Neural progenitor cell (in vitro differentiated cells): ENCODE results near the gene OR5V1. TPM values are rescaled to one million over a fixed set of nuclear protein-coding genes. Genes with fewer than 3 reads are reported as not detected.

ENCODE experiments used
- DNase-seq: peaks from one replicate; pipeline ENCODE4 v3.0.0-alpha.2; 2016; ENCODE audit warnings: low spot score
- H2AFZ ChIP-seq: fragments of 200-600 bp; sonication (generic); replicated peaks from 2 replicates; pipeline ENCODE4 v1.6.1; 2016; ENCODE audit warnings: antibody characterized with exemption
- H3F3A ChIP-seq: fragments of 200-600 bp; sonication (generic); 2 replicates; pipeline ENCODE4 v1.6.1; 2016; ENCODE audit warnings: antibody characterized with exemption, low read depth
- H3K27ac ChIP-seq: fragments of 200-600 bp; sonication (generic); 2 replicates; pipeline ENCODE4 v1.5.1; 2016; ENCODE audit warnings: mild to moderate bottlenecking
- H3K27me3 ChIP-seq: fragments of 200-600 bp; sonication (generic); 2 replicates; pipeline ENCODE4 v1.6.1; 2016; ENCODE audit warnings: mild to moderate bottlenecking, moderate library complexity
- H3K36me3 ChIP-seq: fragments of 200-600 bp; sonication (generic); 2 replicates; pipeline ENCODE4 v1.5.1; 2016
- H3K4me1 ChIP-seq: fragments of 200-600 bp; sonication (generic); 2 replicates; pipeline ENCODE4 v1.6.1; 2016; ENCODE audit warnings: mixed run types
- H3K4me2 ChIP-seq: fragments of 200-600 bp; sonication (generic); 2 replicates; pipeline ENCODE4 v1.6.1; 2016
- H3K4me3 ChIP-seq: fragments of 200-600 bp; sonication (generic); 2 replicates; pipeline ENCODE4 v1.5.1; 2016
- H3K79me2 ChIP-seq: fragments of 200-600 bp; sonication (generic); 2 replicates; pipeline ENCODE4 v1.6.1; 2016; ENCODE audit warnings: low read depth
- H3K9ac ChIP-seq: fragments of 200-600 bp; sonication (generic); 2 replicates; pipeline ENCODE4 v1.6.1; 2016
- H3K9me3 ChIP-seq: fragments of 200-600 bp; sonication (generic); 2 replicates; pipeline ENCODE4 v1.5.1; 2016; ENCODE audit warnings: low read depth
- H4K20me1 ChIP-seq: fragments of 200-600 bp; sonication (generic); 2 replicates; pipeline ENCODE4 v1.6.1; 2016; ENCODE audit warnings: low read depth
- H3K27ac Mint-ChIP-seq: 3 replicates; pipeline ENCODE4 v1.8.0; 2021; ENCODE audit warnings: mixed read lengths
- H3K27me3 Mint-ChIP-seq: 2 replicates; pipeline ENCODE4 v1.8.0; 2022; ENCODE audit warnings: low read depth, mild to moderate bottlenecking, inconsistent platforms, moderate library complexity, mixed read lengths; ENCODE audit not compliant: insufficient read depth
- H3K36me3 Mint-ChIP-seq: 3 replicates; pipeline ENCODE4 v1.8.0; 2021; ENCODE audit warnings: mixed read lengths
- H3K4me1 Mint-ChIP-seq: 3 replicates; pipeline ENCODE4 v1.8.0; 2021; ENCODE audit warnings: mixed read lengths
- H3K4me3 Mint-ChIP-seq: 3 replicates; pipeline ENCODE4 v1.8.0; 2021; ENCODE audit warnings: mild to moderate bottlenecking, moderate library complexity, mixed read lengths
- H3K9me3 Mint-ChIP-seq: 3 replicates; pipeline ENCODE4 v1.8.0; 2020; ENCODE audit warnings: mixed read lengths
- EZH2 ChIP-seq: fragments of 200-600 bp; sonication (generic); IDR thresholded peaks from 2 replicates; pipeline ENCODE4 v1.6.1; 2017; ENCODE audit warnings: antibody characterized with exemption, mild to moderate bottlenecking, moderate library complexity
- EZH2phosphoT487 ChIP-seq: fragments of 200-600 bp; sonication (generic); IDR thresholded peaks from 2 replicates; pipeline ENCODE4 v1.6.1; 2017; ENCODE audit warnings: antibody characterized with exemption
- total RNA-seq: library from RNA; depleted of rRNA; stranded (reverse); fragments of >200 nt; gene quantifications from 2 replicates; pipeline ENCODE4 v1.2.3, GENCODE V29; 2015; ENCODE audit warnings: low replicate concordance
- TF ChIP-seq, protein P1 (sequence below): fragments of 200-600 bp; sonication (generic); IDR thresholded peaks from 2 replicates; pipeline ENCODE4 v1.5.1; 2017; ENCODE audit warnings: antibody characterized with exemption, mild to moderate bottlenecking

The OR5V1 gene
- not detected in 2 replicates for total RNA-seq

DNA sequence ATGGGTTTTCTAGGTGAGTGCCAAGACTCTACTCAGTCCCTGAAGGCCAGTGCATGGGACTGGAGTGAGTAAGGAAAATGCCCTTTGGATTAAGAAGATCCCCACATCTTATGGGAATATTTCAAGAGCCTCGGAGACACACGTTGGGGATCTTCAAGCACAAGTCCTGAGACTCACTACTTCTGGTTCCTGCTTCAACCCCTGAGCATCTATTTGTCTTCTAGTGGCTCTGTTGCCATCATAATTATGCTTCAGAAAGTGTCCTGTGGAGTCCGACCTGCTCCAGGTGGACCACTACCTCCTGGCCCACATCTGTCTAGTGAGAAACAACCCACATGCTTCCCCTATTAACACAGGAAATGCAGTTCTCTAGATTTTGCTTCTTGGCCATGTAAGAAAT lies at the start of gene OR5V1:
TSS of gene OR5V1 (minus strand) at position 101 of the 400 bp plus-strand sequence. CDS start 12,670 bp downstream, outside the sequence.
- Mint-ChIP-seq H3K36me3 (no peaks in the 10 kb centered on the region), H3K9me3 (no peaks in the 10 kb centered on the region), H3K27me3 (no peaks in the 10 kb centered on the region), H3K4me3 (no peak within 1 kb of the TSS), H3K27ac (no peak within 1 kb of the TSS), H3K4me1 (no peaks in the 10 kb centered on the region)
- H2AFZ ChIP-seq, result peak within 1 kb of the TSS; percentile 34
- H3F3A ChIP-seq, result no peaks in the 10 kb centered on the region
- H3K36me3 ChIP-seq, result no peaks in the 10 kb centered on the region
- H3K27me3 ChIP-seq, result no peaks in the 10 kb centered on the region
- H3K79me2 ChIP-seq, result no peaks in the 10 kb centered on the region
- no peak within 1 kb of the TSS for H3K4me3 ChIP-seq
- H3K4me2 ChIP-seq, result no peak within 1 kb of the TSS
- H3K27ac ChIP-seq, result no peak within 1 kb of the TSS
- H3K9ac ChIP-seq, result no peak within 1 kb of the TSS
- no peaks in the 10 kb centered on the region for H4K20me1 ChIP-seq
- DNase-seq, result no peak
- H3K4me1 ChIP-seq, result no peaks in the 10 kb centered on the region
- no peak for TF ChIP-seq EZH2
- H3K9me3 ChIP-seq, result no peaks in the 10 kb centered on the region

DNA sequence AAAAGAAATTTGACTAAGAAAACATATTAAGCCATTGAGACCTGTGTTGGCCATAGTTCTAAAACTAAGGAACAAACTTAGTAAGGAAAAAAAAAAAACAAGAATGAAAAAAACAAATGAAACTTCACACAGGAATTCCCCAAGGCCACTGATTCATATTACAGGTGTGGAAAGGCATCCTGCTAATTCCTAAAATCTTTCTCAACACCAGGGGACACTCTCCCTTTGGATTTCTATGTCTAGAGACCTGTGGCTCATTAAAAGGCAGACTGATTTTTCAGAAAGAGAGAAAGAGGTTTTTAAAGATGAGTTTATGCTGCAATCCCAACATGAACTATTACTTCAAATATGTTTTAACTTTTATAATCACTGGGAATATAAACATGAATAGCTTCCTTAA lies 45.9 kb upstream of the OR5V1 start, which contains the start of gene OR12D1:
TSS of gene OR12D1 (plus strand) at position 341 of the 400 bp plus-strand sequence.
- Mint-ChIP-seq H3K4me3 (no peak within 1 kb of the TSS), H3K27ac (no peak within 1 kb of the TSS), H3K27me3 (no peaks in the 10 kb centered on the region), H3K9me3 (peaks cover 10% of the 10 kb centered on the region), H3K4me1 (no peaks in the 10 kb centered on the region), H3K36me3 (no peaks in the 10 kb centered on the region)
- no peaks in the 10 kb centered on the region for H3K36me3 ChIP-seq
- no peak within 1 kb of the TSS for H3K4me3 ChIP-seq
- H3K9ac ChIP-seq, result no peak within 1 kb of the TSS
- no peaks in the 10 kb centered on the region for H3K9me3 ChIP-seq
- H4K20me1 ChIP-seq, result no peaks in the 10 kb centered on the region
- H3K4me1 ChIP-seq, result no peaks in the 10 kb centered on the region
- no peaks in the 10 kb centered on the region for H3K27me3 ChIP-seq
- no peak for TF ChIP-seq EZH2phosphoT487
- TF ChIP-seq, protein P1, sequence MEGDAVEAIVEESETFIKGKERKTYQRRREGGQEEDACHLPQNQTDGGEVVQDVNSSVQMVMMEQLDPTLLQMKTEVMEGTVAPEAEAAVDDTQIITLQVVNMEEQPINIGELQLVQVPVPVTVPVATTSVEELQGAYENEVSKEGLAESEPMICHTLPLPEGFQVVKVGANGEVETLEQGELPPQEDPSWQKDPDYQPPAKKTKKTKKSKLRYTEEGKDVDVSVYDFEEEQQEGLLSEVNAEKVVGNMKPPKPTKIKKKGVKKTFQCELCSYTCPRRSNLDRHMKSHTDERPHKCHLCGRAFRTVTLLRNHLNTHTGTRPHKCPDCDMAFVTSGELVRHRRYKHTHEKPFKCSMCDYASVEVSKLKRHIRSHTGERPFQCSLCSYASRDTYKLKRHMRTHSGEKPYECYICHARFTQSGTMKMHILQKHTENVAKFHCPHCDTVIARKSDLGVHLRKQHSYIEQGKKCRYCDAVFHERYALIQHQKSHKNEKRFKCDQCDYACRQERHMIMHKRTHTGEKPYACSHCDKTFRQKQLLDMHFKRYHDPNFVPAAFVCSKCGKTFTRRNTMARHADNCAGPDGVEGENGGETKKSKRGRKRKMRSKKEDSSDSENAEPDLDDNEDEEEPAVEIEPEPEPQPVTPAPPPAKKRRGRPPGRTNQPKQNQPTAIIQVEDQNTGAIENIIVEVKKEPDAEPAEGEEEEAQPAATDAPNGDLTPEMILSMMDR, result peak; percentile 43
- no peak within 1 kb of the TSS for H2AFZ ChIP-seq
- DNase-seq, result peak; percentile 9
- H3K79me2 ChIP-seq, result no peaks in the 10 kb centered on the region
- no peak within 1 kb of the TSS for H3K4me2 ChIP-seq
- H3K27ac ChIP-seq, result no peak within 1 kb of the TSS
- H3F3A ChIP-seq, result no peaks in the 10 kb centered on the region

DNA sequence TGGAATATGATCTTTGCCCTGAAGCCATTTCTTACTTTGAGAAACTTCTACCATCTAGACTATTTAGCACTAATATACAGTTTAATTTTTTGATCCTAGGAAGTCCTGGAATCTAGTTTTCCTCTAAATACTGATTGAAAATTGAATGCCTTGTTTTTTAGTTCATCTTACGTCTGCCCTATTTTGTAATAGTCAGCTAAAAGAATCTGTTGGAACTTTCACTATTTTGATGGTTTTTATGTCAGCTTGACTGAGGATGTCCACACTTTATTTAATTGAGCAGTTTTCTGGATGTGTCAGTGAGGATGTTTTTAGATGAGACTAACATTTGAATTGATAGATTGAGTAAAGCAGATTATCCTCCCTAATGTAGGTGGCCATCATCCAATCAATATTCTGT lies 35.1 kb upstream of the OR5V1 start:
- H3K4me3 Mint-ChIP-seq, result no peak overlapping the region
- no peaks in the 10 kb centered on the region for H3K79me2 ChIP-seq
- no peak for DNase-seq

DNA sequence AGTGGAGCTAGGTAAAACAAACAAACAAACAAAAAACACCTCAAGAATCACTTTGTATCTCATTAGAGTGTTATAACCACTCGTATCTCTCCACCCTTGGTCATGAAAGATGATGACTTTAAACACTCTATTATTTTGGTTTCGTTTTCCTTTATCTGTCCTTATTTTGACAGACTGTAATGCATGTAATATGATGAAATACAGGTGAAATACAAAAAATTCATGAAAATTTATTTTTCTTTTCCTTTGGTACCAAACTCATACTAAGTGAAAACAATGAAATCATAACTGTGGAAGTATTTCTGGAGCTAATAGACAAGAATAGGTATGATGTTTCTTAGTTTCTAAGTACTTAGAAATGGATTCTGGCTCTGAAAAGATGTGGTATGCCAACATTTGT lies 30.9 kb upstream of the OR5V1 start:
- no peaks in the 10 kb centered on the region for H3K4me1 Mint-ChIP-seq
- no peak overlapping the region for H3K4me3 Mint-ChIP-seq
- H3K9ac ChIP-seq, result no peak overlapping the region
- H3K36me3 Mint-ChIP-seq, result no peaks in the 10 kb centered on the region
- no peaks in the 10 kb centered on the region for H3F3A ChIP-seq
- no peak overlapping the region for H3K27ac ChIP-seq
- H4K20me1 ChIP-seq, result no peaks in the 10 kb centered on the region
- H3K27me3 Mint-ChIP-seq, result no peaks in the 10 kb centered on the region
- no peaks in the 10 kb centered on the region for H3K36me3 ChIP-seq
- H3K4me1 ChIP-seq, result no peaks in the 10 kb centered on the region
- no peaks in the 10 kb centered on the region for H3K9me3 Mint-ChIP-seq
- H3K27me3 ChIP-seq, result no peaks in the 10 kb centered on the region
- no peaks in the 10 kb centered on the region for H3K9me3 ChIP-seq
- no peak overlapping the region for H2AFZ ChIP-seq
- no peak for TF ChIP-seq EZH2phosphoT487
- TF ChIP-seq, protein P1, result no peak
- TF ChIP-seq EZH2, result no peak
- DNase-seq, result no peak
- no peak overlapping the region for H3K4me3 ChIP-seq
- H3K79me2 ChIP-seq, result no peaks in the 10 kb centered on the region
- no peak overlapping the region for H3K27ac Mint-ChIP-seq
- H3K4me2 ChIP-seq, result no peak overlapping the region

More for the DNA sequence above, 35.1 kb upstream of the OR5V1 start:
- Histone ChIP-seq H3F3A (no peaks in the 10 kb centered on the region), H3K36me3 (no peaks in the 10 kb centered on the region), H3K4me1 (no peaks in the 10 kb centered on the region), H3K4me2 (no peak overlapping the region), H4K20me1 (no peaks in the 10 kb centered on the region), H3K9ac (no peak overlapping the region), H2AFZ (no peak overlapping the region), H3K27ac (no peak overlapping the region), H3K4me3 (no peak overlapping the region), H3K9me3 (no peaks in the 10 kb centered on the region), H3K27me3 (no peaks in the 10 kb centered on the region)
- TF ChIP-seq EZH2phosphoT487 (no peak), EZH2 (no peak)
- TF ChIP-seq, protein P1, result no peak
- Mint-ChIP-seq H3K27me3 (no peaks in the 10 kb centered on the region), H3K4me1 (no peaks in the 10 kb centered on the region), H3K9me3 (no peaks in the 10 kb centered on the region), H3K27ac (no peak overlapping the region), H3K36me3 (no peaks in the 10 kb centered on the region)
